Upper lobe of left lung (tissue), 6 donors: ENCODE measurements around the gene ITFG1. TPM values are rescaled to one million over a fixed set of nuclear protein-coding genes. Genes with fewer than 3 reads are reported as not detected.

Experiments
- ATAC-seq, 2 donors: fragments of 200-7000 bp; cut with Tn5 transposase; one replicate each; pipeline ENCODE4 v1.9.1; 2022; ENCODE audit warnings: mild to moderate bottlenecking in 2 of 2, moderate library complexity in 2 of 2; ENCODE audit not compliant: low FRiP score in 2 of 2
- DNase-seq, 2 donors: peaks; one replicate each; pipeline ENCODE4 v3.0.0-alpha.2; 2019 to 2020
- H3K27ac ChIP-seq, 4 donors: fragments of 200-600 bp; sonication (generic); one replicate each; pipeline ENCODE4 v1.5.1; 2016 to 2019
- H3K27me3 ChIP-seq, 4 donors: fragments of 200-600 bp; sonication (generic); one replicate each; pipeline ENCODE4 v1.5.1; 2017 to 2019
- H3K36me3 ChIP-seq, 4 donors: fragments of 200-600 bp; sonication (generic); one replicate each; pipeline ENCODE4 v1.5.1; 2016 to 2019
- H3K4me1 ChIP-seq, 4 donors: fragments of 200-600 bp; sonication (generic); one replicate each; pipeline ENCODE4 v1.5.1; 2018 to 2019
- H3K4me3 ChIP-seq, 4 donors: fragments of 200-600 bp; sonication (generic); one replicate each; pipeline ENCODE4 v1.5.1; 2017 to 2019; ENCODE audit warnings: mild to moderate bottlenecking in 2 of 4, moderate library complexity in 1 of 4
- H3K9me3 ChIP-seq, 4 donors: fragments of 200-600 bp; sonication (generic); one replicate each; pipeline ENCODE4 v1.5.1; 2018 to 2019
- CTCF ChIP-seq, 6 experiments: fragments of 450-650 bp in 4 of 6; fragments of 200-600 bp in 2 of 6; sonication (generic) in 2 of 6; IDR thresholded peaks; one replicate each; pipeline ENCODE4 v1.5.1; 2016 to 2019; ENCODE audit warnings: antibody characterized with exemption in 6 of 6
- EP300 ChIP-seq, 4 donors: sonication (generic); formaldehyde crosslinking; IDR thresholded peaks; one replicate each; pipeline ENCODE4 v1.5.1; 2017; ENCODE audit warnings: antibody characterized with exemption in 4 of 4, control low read depth in 2 of 4
- POLR2A ChIP-seq, 4 donors: fragments of 450-650 bp; IDR thresholded peaks; one replicate each; pipeline ENCODE4 v1.5.1; 2016 to 2017; ENCODE audit warnings: antibody characterized with exemption in 4 of 4, mild to moderate bottlenecking in 2 of 4
- POLR2AphosphoS5 ChIP-seq, 2 donors: sonication (generic); formaldehyde crosslinking; IDR thresholded peaks; one replicate each; pipeline ENCODE4 v1.5.1; 2017; ENCODE audit warnings: antibody characterized with exemption in 2 of 2
- WGBS, 2 donors: methylation state at CpG; one replicate each; pipeline ENCODE4 v1.1.5; 2017 to 2018; 5-methylcytosine and 5-hydroxymethylcytosine counted together
- total RNA-seq, 6 donors: library from RNA; depleted of rRNA in 4 of 6; stranded (reverse); fragments of >200 nt in 4 of 6; gene quantifications; one replicate each; pipeline versions ENCODE4 v1.1.0 to v1.2.1, GENCODE V29; 2016 to 2021
- donor health status: DM: no; HTN: no; CAD: no; lungs with moderate emphysema.
- donor health status: DM: no; HTN: yes; CAD: no; lungs with severe emphysema.

Gene ITFG1
- total RNA-seq, 6 donors from 2014 or later = 23.7 to 58.1 (median 43.6) TPM

- Histone ChIP-seq H3K9me3 (no peaks in the 10 kb centered on the region), H3K4me3 (no peak overlapping the region), H3K27me3 (no peaks in the 10 kb centered on the region), H3K36me3 (peaks cover 0 to 4% (median 0%) of the 10 kb centered on the region in 4 donors), H3K27ac (no peak overlapping the region), H3K4me1 (no peaks in the 10 kb centered on the region)
- WGBS, 2 donors = 68 to 76% methylated on average over 6 of the region's 6 CpGs
- TF ChIP-seq EP300 (IDR thresholded peaks at IDR 0.05) = no peak
- no peak for TF ChIP-seq POLR2A (IDR thresholded peaks at IDR 0.05)
- no peak for TF ChIP-seq CTCF (IDR thresholded peaks at IDR 0.05)
- no peak for TF ChIP-seq POLR2AphosphoS5 (IDR thresholded peaks at IDR 0.05)
- DNase-seq (no peak), ATAC-seq (no peak)
Measured at GRCh38 chr16:47481698-47482374, 21.0 kb upstream of the ITFG1 start.

GRCh38 chr16:47480410-47480809 is 19.5 kb upstream of the ITFG1 start:
- no peak for TF ChIP-seq POLR2AphosphoS5 (IDR thresholded peaks at IDR 0.05)
- Histone ChIP-seq H3K4me1 (no peaks in the 10 kb centered on the region), H3K36me3 (peaks cover 0 to 4% (median 0%) of the 10 kb centered on the region in 4 donors), H3K27me3 (no peaks in the 10 kb centered on the region), H3K9me3 (no peaks in the 10 kb centered on the region), H3K27ac (no peak overlapping the region), H3K4me3 (no peak overlapping the region)
- 97 to 98% methylated on average over 3 of the region's 3 CpGs for WGBS, 2 donors
- DNase-seq = no peak
- no peak for ATAC-seq

- Histone ChIP-seq H3K36me3 (peaks cover 0 to 4% (median 0%) of the 10 kb centered on the region in 4 donors), H3K9me3 (no peaks in the 10 kb centered on the region), H3K27ac (no peak overlapping the region), H3K4me1 (peaks cover 0 to 3% (median 0%) of the 10 kb centered on the region in 4 donors), H3K4me3 (no peak overlapping the region), H3K27me3 (no peaks in the 10 kb centered on the region)
- DNase-seq (no peak), ATAC-seq (no peak)
- TF ChIP-seq EP300 (IDR thresholded peaks at IDR 0.05) (no peak), POLR2A (IDR thresholded peaks at IDR 0.05) (no peak)
- 88 to 92% methylated on average over 1 of the region's 1 CpG for WGBS, 2 donors
Measured at GRCh38 chr16:47477679-47478078, 16.8 kb upstream of the ITFG1 start.

GRCh38 chr16:47476654-47477345 is 15.9 kb upstream of the ITFG1 start:
- no peak for TF ChIP-seq CTCF (IDR thresholded peaks at IDR 0.05)
- no peak for TF ChIP-seq POLR2A (IDR thresholded peaks at IDR 0.05)
- TF ChIP-seq POLR2AphosphoS5 (IDR thresholded peaks at IDR 0.05) = no peak
- TF ChIP-seq EP300 (IDR thresholded peaks at IDR 0.05) = no peak
- no peak for DNase-seq
- ATAC-seq = no peak

GRCh38 chr16:47475786-47476185 is 14.9 kb upstream of the ITFG1 start:
- TF ChIP-seq EP300 (IDR thresholded peaks at IDR 0.05) (no peak), CTCF (IDR thresholded peaks at IDR 0.05) (no peak), POLR2A (IDR thresholded peaks at IDR 0.05) (no peak), POLR2AphosphoS5 (IDR thresholded peaks at IDR 0.05) (no peak)
- DNase-seq = no peak
- Histone ChIP-seq H3K36me3 (no peaks in the 10 kb centered on the region), H3K27me3 (no peaks in the 10 kb centered on the region), H3K4me1 (peaks cover 0 to 5% (median 1%) of the 10 kb centered on the region in 4 donors), H3K27ac (peak overlapping the region in 1 of 4 donors; percentile 49), H3K9me3 (no peaks in the 10 kb centered on the region), H3K4me3 (no peak overlapping the region)
- ATAC-seq = no peak
- 44 to 64% methylated on average over 1 of the region's 1 CpG for WGBS, 2 donors

More at GRCh38 chr16:47476654-47477345, 15.9 kb upstream of the ITFG1 start:
- Histone ChIP-seq H3K4me3 (no peak overlapping the region), H3K9me3 (no peaks in the 10 kb centered on the region), H3K27me3 (no peaks in the 10 kb centered on the region), H3K4me1 (peaks cover 0 to 3% (median 0%) of the 10 kb centered on the region in 4 donors), H3K36me3 (peaks cover 0 to 4% (median 0%) of the 10 kb centered on the region in 4 donors), H3K27ac (no peak overlapping the region)
